LoVo (cell line): ENCODE results near the gene ATP1B3.
A peak's percentile ranks its signal among the peaks of the same experiment; 100 is the strongest.
"Not testable (repeated sequence)": the region's sequence is repeated elsewhere in the genome, so short reads cannot be mapped to it uniquely, and the experiment has no call there.

ENCODE experiments used
- DNase-seq: peaks from one replicate; pipeline ENCODE4 v3.0.0-alpha.2; 2016; ENCODE audit warnings: low spot score

ATP1B3 gene

DNA sequence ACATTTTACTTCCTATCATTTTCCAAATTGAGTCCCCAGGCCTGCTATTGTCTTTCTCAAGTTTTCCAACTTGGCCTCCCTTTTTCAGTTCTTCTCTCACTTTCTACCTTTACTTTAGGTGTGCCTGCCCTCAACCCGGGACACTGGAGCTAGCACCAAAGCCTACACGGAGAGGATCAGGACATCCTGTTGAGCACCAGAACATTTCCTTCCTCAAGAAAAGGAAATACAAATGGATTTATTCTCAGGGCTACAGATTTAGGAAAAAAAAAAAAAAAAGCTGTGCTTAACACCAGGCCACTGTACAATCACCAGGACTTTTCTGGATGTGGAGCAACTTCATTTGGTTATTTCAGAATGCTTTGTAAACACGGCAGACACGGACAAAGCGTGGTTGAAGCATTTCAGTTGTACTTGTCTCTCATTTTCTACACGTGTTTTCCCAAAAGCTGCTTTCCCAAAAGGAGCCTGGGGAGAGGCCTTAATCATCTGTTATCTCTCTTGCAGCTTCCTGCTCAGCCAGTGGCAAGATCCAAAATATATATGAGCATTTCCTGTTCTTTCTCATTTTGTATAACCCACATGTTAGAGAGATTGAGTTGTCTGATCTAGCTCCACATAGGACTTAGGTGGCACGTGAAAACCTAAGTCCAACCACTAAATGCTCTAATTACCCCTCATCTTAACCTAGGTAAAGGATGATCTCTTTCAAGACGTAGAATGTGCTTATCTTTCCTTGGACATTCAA is 15.5 kb upstream of the ATP1B3 start:
- no peak for DNase-seq

DNA sequence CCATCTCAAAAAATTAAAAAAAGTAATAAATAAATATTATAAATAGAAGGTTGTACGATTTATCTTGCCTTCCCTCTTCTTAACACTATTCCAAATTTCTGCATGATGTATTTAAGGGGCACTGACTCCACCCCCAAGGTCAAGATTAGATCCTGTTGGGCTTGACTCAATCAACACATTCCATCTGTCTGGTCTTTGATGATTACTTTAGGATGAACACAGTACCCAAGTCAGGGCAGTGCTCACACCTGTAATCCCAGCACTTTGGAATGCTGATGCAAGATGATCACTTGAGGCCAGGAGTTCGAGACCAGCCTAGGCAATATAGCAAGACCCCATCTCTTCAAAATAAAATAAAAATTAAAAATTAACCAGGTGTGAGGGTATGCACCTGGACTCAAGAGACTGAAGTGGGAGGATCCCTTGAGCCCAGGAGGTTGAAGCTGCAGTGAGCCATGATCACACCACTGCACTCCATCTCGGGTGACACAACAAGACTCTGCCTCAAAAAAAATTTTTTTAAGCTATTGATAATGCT is 14.1 kb upstream of the ATP1B3 start:
- no peak for DNase-seq

DNA sequence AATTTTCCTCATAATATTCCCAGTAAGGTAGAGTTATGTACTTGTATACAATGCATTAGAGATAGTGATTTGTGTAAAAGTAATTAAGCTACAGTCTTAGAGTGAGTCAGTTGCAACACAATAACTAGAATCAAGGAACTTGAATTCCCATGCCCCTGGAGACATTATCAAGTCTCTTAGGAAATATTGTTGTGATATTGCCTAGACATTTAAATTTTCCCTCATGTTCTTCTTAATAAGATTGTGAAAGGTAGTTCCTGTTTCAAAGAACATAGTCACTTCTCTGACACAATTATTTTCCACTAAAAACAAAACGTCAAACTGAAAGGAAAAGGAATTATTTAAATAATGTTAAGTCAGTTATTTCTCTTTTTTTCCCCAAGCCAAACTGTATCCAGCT is 13.0 kb upstream of the ATP1B3 start:
- DNase-seq = no peak

DNA sequence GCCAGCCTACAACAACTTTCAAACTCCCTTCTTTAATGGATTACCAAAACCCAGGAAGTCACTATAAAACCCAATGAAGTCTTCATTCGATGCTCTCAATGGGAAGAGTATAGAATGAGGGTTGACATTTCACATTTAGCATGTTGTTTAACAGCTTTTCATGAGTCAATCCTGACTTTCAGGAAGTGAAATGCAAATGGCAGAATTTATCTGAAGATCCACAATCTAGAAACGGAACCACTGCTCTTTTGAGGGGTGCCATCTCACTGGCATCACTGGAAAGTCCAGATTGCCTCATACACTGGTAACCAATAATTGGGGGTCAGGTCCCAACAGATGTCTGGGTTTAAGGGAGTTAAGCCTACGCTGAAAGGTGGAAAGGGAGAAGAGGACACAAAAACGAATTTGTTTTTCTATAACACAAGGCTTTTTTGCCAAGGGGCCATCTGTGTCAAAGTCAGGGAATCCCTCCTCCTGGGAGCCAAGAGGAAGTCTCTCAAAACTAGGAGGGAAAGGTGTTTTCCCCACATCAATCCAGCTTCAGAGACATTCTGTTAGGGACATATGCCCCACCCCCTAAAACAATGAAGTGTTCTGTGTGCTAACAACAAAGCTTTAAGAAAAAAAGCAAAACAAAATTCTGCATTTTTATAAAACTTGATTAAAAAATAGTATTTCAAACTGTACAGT is 12.0 kb upstream of the ATP1B3 start:
- DNase-seq = no peak

DNA sequence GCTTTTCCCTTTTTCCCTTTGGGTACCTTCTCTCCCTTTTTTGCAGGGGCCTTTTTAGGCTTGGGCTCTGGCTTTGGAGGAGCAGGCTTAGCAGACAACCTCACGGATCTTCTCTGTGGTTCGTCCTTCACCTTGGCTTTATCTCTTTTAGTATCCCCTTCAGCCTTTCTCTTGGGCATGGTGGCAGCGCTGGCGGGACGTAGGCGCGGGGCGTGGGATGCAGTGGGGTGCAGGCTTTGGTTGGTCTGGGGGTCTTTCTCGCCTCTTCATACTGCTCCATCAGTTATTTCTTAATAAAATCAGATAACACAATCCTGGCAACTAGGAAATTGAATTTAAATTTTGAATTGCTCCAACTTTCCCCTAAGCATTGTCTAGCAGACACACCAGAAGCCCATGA is 11.3 kb upstream of the ATP1B3 start:
- no peak for DNase-seq

GRCh38 chr3:141870091-141870687 is 6.3 kb upstream of the ATP1B3 start:
- DNase-seq = no peak

GRCh38 chr3:141875374-141875892 is 1.0 kb upstream of the ATP1B3 start:
- peak; percentile 85 for DNase-seq

DNA sequence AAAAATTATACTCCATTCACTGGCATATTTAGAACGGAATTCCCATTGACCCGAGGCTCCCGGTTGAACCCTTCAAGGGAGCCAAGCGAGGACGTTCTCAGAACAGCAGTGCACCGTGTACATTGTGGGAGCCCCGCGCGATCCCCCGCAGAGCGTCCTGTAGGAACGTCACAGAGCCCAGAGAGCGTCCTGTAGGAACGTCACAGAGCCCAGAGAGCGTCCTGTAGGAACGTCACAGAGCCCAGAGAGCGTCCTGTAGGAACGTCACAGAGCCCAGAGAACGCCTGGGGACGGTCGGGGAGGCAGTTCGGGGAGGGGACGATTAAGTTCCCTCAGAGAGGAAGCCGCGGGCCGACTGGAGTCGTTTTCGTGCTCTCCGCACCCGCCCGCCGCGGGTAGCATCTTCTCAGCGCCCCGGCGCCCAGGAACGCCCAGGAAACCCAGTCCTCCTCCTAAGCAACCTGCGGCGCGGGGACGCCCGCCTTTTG is 506 bp upstream of the ATP1B3 start:
- peak; percentile 26 for DNase-seq

- peak; percentile 36 for DNase-seq
Observed at GRCh38 chr3:141876891-141877621, 613 bp downstream of the ATP1B3 start.

DNA sequence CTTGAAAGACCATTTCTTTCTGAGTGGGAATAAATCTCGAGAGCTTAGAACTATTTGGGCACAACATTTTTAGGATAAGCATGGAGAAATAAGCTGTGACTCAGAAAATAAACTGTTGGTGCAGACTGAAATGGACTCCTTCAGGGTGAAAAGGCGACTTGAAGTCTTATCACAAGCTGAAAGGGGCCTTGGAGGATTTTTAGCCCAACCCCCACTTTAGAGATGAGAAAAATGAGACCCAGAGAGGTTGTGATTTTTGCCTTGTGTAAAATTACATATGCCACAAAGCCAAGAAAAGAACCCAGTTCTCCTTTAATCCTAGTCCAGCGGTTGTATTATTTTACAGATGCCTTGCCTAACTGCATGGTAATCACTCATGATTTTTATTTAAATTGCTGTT is 1.5 kb downstream of the ATP1B3 start:
- DNase-seq = peak; percentile 7

GRCh38 chr3:141878326-141878725 is 1.9 kb downstream of the ATP1B3 start:
- DNase-seq = no peak

- DNase-seq = peak; percentile 23
Observed at GRCh38 chr3:141878817-141879216, 2.4 kb downstream of the ATP1B3 start.

DNA sequence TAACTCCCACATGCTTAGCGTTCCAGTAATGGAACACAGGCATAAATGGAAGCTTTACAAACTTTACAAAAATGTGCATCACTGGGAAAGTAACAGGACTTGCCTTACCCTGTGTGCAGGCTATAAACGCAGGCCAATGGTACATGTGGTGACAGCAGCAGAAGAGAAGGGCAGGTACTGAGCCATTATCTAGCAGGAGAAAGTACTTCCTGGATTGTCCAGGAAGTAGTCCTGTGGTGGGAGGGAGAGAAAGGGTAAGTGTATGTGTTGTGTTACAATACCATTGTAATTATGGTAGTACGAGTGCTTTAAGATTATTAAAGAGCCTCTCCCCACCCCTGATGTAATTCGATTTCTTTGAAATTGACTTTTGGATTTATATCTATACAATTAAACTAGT is 5.3 kb downstream of the ATP1B3 start:
- no peak for DNase-seq

GRCh38 chr3:141887051-141887450 is 10.6 kb downstream of the ATP1B3 start:
- DNase-seq = no peak

- DNase-seq = not testable (repeated sequence)
Observed at GRCh38 chr3:141888548-141888947, 12.1 kb downstream of the ATP1B3 start.

DNA sequence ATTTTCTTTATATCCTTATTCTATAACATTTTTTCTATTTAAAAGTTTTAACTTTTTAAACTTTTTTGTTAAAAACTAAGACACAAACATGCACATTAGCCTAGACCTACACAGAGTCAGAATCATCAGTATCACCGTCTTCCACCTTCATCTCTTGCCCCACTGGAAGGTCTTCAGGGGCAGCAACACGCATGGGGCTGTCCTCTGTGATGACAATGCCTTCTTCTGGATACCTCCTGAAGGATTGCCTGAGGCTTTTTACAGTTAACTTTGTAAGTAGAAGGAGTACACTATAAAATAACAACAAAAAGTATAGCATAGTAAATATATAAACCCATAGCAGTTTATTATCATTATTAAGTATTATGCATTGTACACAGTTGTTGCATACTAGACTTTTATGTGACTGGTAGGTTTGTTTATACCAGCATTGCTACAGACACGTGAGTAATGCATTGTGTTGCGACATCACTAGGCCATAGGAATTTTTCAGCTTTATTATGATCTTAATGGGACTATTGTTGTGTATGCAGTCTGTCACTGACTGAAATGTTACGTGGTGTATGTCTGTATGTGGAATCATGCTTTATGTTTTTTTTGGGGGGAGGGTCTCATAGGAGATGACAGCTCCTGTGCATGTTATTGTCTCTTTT is 18.2 kb downstream of the ATP1B3 start:
- peak; percentile 44 for DNase-seq

GRCh38 chr3:141895731-141896130 is 19.3 kb downstream of the ATP1B3 start:
- no peak for DNase-seq

DNA sequence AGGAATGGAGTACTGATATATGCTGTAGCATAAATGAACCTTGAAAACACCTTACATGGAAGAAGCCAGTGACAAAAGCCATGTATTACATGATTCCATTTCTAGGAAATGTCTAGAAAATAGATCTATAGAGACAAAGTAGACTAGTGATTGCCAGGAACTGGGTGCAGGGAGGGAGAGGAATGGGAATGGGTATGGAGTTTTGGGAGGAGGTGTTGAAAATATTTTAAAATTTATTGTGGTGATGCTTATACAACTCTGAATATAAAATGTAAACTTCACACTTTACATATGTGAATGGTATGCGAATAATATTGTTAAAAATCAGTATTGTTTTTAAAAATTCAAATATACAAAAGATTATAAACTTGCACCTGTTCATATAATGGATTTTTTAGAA is 22.5 kb downstream of the ATP1B3 start:
- DNase-seq = no peak

GRCh38 chr3:141900343-141900742 is 23.9 kb downstream of the ATP1B3 start:
- no peak for DNase-seq

GRCh38 chr3:141901914-141902313 is 25.5 kb downstream of the ATP1B3 start:
- no peak for DNase-seq

- no peak for DNase-seq
Observed at GRCh38 chr3:141904203-141904602, 27.8 kb downstream of the ATP1B3 start.
